Cardiac muscle cell (in vitro differentiated cells and primary cell): Measurements from ENCODE around the gene NFKBIA. TPM values are rescaled to one million over a fixed set of nuclear protein-coding genes. Genes with fewer than 3 reads are reported as not detected.

Experiments
- DNase-seq, 2 donors: peaks; one replicate each; pipeline versions ENCODE4 v3.0.0 to v3.0.0-alpha.2; 2010 to 2017; ENCODE audit warnings: low read depth in 1 of 2, low spot score in 1 of 2
- H3K27ac ChIP-seq: fragments of 200-600 bp; sonication (generic); 2 replicates; pipeline ENCODE4 v1.5.1; 2016
- H3K27me3 ChIP-seq: fragments of 200-600 bp; sonication (generic); 2 replicates; pipeline ENCODE4 v1.6.0; 2016; ENCODE audit warnings: control low read depth
- H3K36me3 ChIP-seq: fragments of 200-600 bp; sonication (generic); 2 replicates; pipeline ENCODE4 v1.5.1; 2016; ENCODE audit warnings: control low read depth
- H3K4me1 ChIP-seq: fragments of 200-600 bp; sonication (generic); 2 replicates; pipeline ENCODE4 v1.8.1; 2017; ENCODE audit warnings: low read depth, mild to moderate bottlenecking, mixed run types
- H3K4me3 ChIP-seq: fragments of 200-600 bp; sonication (generic); 2 replicates; pipeline ENCODE4 v1.5.1; 2016; ENCODE audit warnings: mild to moderate bottlenecking
- H3K9me3 ChIP-seq: fragments of 200-600 bp; sonication (generic); 2 replicates; pipeline ENCODE4 v1.5.1; 2017; ENCODE audit warnings: low read depth, mild to moderate bottlenecking, control low read depth
- CTCF ChIP-seq: IDR thresholded peaks from 2 replicates; pipeline ENCODE4 v1.5.1; 2012; ENCODE audit warnings: low read depth, mild to moderate bottlenecking, low read length
- polyA plus RNA-seq: library from polyadenylated mRNA; unstranded; fragments of >200 nt; fragmentation: Nextera tagmentation; extraction: Ambion mirVana; gene quantifications from 2 replicates; pipeline ENCODE4 v1.2.1, GENCODE V29; 2016
- total RNA-seq: library from RNA; depleted of rRNA; stranded (reverse); fragments of >200 nt; gene quantifications from 2 replicates; pipeline ENCODE4 v1.2.3, GENCODE V29; 2016

Gene NFKBIA
- total and polyA plus RNA-seq, 2 experiments from 2014 or later, result 64.1 to 148 TPM

DNA sequence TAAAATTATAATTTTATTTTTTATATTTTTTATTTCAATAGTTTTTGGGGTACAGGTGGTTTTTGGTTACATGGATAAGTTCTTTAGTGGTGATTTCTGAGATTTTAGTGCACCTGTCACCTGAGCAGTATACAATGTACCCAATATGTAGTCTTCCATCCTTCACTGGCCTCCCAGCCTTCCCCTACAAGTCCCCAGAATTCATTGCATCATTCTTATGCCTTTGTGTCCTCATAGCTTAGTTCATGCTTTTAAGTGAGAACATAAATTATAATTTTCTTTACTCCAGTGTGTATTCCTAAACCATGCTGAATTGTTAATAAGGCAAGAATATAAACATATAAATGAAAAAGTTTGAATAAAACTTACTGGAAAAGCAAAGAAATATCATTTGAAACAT is 19.1 kb upstream of the NFKBIA start:
- no peak for DNase-seq
- Histone ChIP-seq H3K4me3 (no peak overlapping the region), H3K9me3 (no peaks in the 10 kb centered on the region), H3K36me3 (no peaks in the 10 kb centered on the region), H3K27ac (no peak overlapping the region), H3K27me3 (no peaks in the 10 kb centered on the region), H3K4me1 (no peaks in the 10 kb centered on the region)
- TF ChIP-seq CTCF, result no peak

DNA sequence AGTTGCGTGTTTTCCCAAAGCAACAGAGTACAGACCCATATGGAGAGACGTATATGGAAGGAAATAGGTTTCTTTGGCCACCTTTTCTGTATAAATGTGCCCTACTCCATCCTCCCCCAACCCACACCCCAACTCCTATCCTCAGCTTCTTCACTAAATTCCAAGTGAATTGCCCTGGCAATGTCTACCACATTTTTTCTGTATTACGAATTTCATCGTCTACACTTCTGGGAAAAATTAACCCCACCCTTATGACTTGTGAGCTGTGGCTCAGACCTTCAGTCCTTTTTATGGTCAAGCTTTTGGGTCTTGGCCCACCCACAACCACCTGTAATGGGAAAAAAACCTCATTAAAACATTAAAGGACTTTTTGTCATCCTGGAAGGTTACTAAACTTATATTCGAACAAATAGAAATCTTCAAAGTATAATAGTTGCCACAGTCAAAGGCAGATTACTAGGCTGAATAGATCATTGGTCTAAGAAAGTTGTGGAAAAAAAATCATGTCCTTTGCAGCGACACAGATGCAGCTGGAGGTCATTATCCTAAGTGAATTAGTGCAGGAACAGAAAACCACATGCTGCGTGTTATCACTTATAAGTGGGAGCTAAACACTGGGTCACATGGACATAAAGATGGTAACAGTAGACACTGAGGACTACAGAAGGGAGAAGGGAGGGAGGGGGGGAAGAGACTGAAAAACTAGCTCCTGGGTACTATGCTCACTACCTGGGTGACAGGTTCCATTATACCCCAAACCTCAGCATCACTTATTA is 15.7 kb upstream of the NFKBIA start:
- Histone ChIP-seq H3K36me3 (no peaks in the 10 kb centered on the region), H3K4me1 (peaks cover 16% of the 10 kb centered on the region), H3K27me3 (no peaks in the 10 kb centered on the region), H3K9me3 (no peaks in the 10 kb centered on the region), H3K4me3 (no peak overlapping the region), H3K27ac (no peak overlapping the region)
- TF ChIP-seq CTCF, result no peak
- peak in 1 of 2 donors; percentile 50 for DNase-seq

DNA sequence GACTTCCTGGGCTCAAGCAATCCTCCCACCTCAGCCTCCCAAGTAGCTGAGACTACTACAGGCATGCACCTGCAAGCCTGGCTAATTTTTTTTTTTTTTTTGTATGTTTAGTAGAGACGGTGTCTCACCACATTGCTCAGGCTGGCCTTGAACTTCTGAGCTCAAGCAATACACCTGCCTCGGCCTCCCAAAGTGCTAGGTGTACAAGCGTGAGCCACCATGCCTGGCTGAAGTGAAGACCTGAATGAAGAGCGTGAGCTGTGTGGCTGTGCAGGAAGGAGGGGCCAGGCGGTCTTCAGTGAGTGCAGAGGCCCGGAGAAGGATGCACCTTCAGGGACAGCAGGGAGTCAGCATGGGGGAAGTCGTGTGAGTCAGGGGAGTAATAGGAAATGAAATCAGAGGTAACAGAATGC is 14.9 kb upstream of the NFKBIA start:
- Histone ChIP-seq H3K27me3 (no peaks in the 10 kb centered on the region), H3K9me3 (no peaks in the 10 kb centered on the region), H3K4me3 (no peak overlapping the region), H3K4me1 (peaks cover 21% of the 10 kb centered on the region), H3K36me3 (no peaks in the 10 kb centered on the region), H3K27ac (no peak overlapping the region)
- no peak for DNase-seq
- no peak for TF ChIP-seq CTCF

GRCh38 chr14:35418093-35418492 is 13.5 kb upstream of the NFKBIA start:
- Histone ChIP-seq H3K9me3 (no peaks in the 10 kb centered on the region), H3K36me3 (no peaks in the 10 kb centered on the region)

DNA sequence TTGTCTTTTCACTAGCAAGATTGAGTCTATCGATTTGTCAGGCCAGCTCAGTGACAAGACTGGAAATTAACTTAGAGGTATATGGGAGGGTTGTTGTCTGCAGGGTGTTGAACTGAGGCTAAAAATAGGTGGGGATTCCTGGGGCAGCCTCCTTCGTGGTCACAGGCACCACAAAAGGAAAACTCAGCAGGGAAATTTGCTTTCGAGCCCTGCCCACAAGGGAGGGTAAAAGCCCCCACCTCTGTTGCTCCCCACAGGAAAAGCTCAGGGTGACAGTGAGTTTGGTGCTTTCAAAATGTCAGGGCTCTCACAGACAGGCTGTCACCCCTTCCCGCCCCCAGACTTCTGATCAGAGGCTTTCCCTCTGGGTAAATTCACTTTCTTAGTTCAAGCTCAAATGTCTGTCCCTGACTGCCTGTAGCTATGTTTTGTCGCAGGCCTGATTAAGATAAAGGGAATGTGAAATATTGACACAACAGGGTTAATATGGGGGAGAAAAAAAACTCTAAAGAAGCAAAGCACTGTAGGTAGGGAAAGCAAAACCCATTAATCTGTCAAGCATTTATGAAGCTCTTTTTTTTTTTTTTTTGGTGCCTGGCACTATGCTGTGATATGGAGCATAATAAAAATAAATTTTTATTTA is 11.7 kb upstream of the NFKBIA start:
- no peaks in the 10 kb centered on the region for H3K36me3 ChIP-seq
- peaks cover 26% of the 10 kb centered on the region for H3K4me1 ChIP-seq
- peak in 1 of 2 donors; percentile 54 for DNase-seq
- no peaks in the 10 kb centered on the region for H3K27me3 ChIP-seq
- peak overlapping the region; percentile 89 for H3K27ac ChIP-seq
- TF ChIP-seq CTCF, result no peak
- no peak overlapping the region for H3K4me3 ChIP-seq
- H3K9me3 ChIP-seq, result no peaks in the 10 kb centered on the region

More at GRCh38 chr14:35418093-35418492, 13.5 kb upstream of the NFKBIA start:
- peaks cover 21% of the 10 kb centered on the region for H3K4me1 ChIP-seq
- no peak for DNase-seq
- no peak overlapping the region for H3K4me3 ChIP-seq
- no peak overlapping the region for H3K27ac ChIP-seq
- TF ChIP-seq CTCF, result no peak
- no peaks in the 10 kb centered on the region for H3K27me3 ChIP-seq
